ENCODE data around the gene PDZD8. TPM values are rescaled to one million over a fixed set of nuclear protein-coding genes. Genes with fewer than 3 reads are reported as not detected.

PDZD8 gene
- total and polyA plus RNA-seq, 2 donors, result 4.4 to 9.2 TPM

- Histone ChIP-seq H3K27ac (ENCODE audit: low read depth in 1 of 2, low read length in 1 of 2) (no peak overlapping the region), H3K4me3 (ENCODE audit: low read length in 2 of 2) (no peak overlapping the region)
These were observed 38.8 kb upstream of the PDZD8 start for GRCh38 chr10:117413928-117414618.

GRCh38 chr10:117412469-117413010, 37.3 kb upstream of the PDZD8 start:
- Histone ChIP-seq H3K36me3 (ENCODE audit: control insufficient read depth in 2 of 2, insufficient read depth in 2 of 2, low read length in 1 of 2) (no peaks in the 10 kb centered on the region), H3K27ac (ENCODE audit: low read depth in 1 of 2, low read length in 1 of 2) (no peak overlapping the region), H3K4me3 (ENCODE audit: low read length in 2 of 2) (no peak overlapping the region), H3K9me3 (ENCODE audit: control insufficient read depth in 2 of 2, insufficient read depth in 1 of 2, low read length in 1 of 2) (no peaks in the 10 kb centered on the region), H3K27me3 (ENCODE audit: control insufficient read depth in 2 of 2, insufficient read depth in 1 of 2, low read length in 1 of 2) (no peaks in the 10 kb centered on the region), H3K4me1 (ENCODE audit: control insufficient read depth in 2 of 2, insufficient read depth in 2 of 2, low read length in 2 of 2) (no peaks in the 10 kb centered on the region)
- WGBS, result 93% methylated on average over 5 of the region's 5 CpGs
- DNase-seq (ENCODE audit: low read depth in 6 of 9, low spot score in 9 of 9), result no peak

More at GRCh38 chr10:117413928-117414618, 38.8 kb upstream of the PDZD8 start:
- no peaks in the 10 kb centered on the region for H3K27me3 ChIP-seq (ENCODE audit: control insufficient read depth in 2 of 2, insufficient read depth in 1 of 2, low read length in 1 of 2)
- no peaks in the 10 kb centered on the region for H3K9me3 ChIP-seq (ENCODE audit: control insufficient read depth in 2 of 2, insufficient read depth in 1 of 2, low read length in 1 of 2)
- WGBS, result 70% methylated on average over 1 of the region's 1 CpG
- no peaks in the 10 kb centered on the region for H3K4me1 ChIP-seq (ENCODE audit: control insufficient read depth in 2 of 2, insufficient read depth in 2 of 2, low read length in 2 of 2)
- no peaks in the 10 kb centered on the region for H3K36me3 ChIP-seq (ENCODE audit: control insufficient read depth in 2 of 2, insufficient read depth in 2 of 2, low read length in 1 of 2)
- DNase-seq (ENCODE audit: low read depth in 6 of 9, low spot score in 9 of 9), result no peak

GRCh38 chr10:117411479-117412399, 36.5 kb upstream of the PDZD8 start:
- H3K9me3 ChIP-seq (ENCODE audit: control insufficient read depth in 2 of 2, insufficient read depth in 1 of 2, low read length in 1 of 2), result no peaks in the 10 kb centered on the region
- H3K27ac ChIP-seq (ENCODE audit: low read depth in 1 of 2, low read length in 1 of 2), result no peak overlapping the region
- WGBS, result 73% methylated on average over 8 of the region's 8 CpGs
- H3K36me3 ChIP-seq (ENCODE audit: control insufficient read depth in 2 of 2, insufficient read depth in 2 of 2, low read length in 1 of 2), result no peaks in the 10 kb centered on the region
- no peaks in the 10 kb centered on the region for H3K27me3 ChIP-seq (ENCODE audit: control insufficient read depth in 2 of 2, insufficient read depth in 1 of 2, low read length in 1 of 2)
- no peak for DNase-seq (ENCODE audit: low read depth in 6 of 9, low spot score in 9 of 9)
- no peaks in the 10 kb centered on the region for H3K4me1 ChIP-seq (ENCODE audit: control insufficient read depth in 2 of 2, insufficient read depth in 2 of 2, low read length in 2 of 2)
- no peak overlapping the region for H3K4me3 ChIP-seq (ENCODE audit: low read length in 2 of 2)

- Histone ChIP-seq H3K27me3 (ENCODE audit: control insufficient read depth in 2 of 2, insufficient read depth in 1 of 2, low read length in 1 of 2) (no peaks in the 10 kb centered on the region), H3K4me3 (ENCODE audit: low read length in 2 of 2) (no peak overlapping the region), H3K27ac (ENCODE audit: low read depth in 1 of 2, low read length in 1 of 2) (no peak overlapping the region), H3K4me1 (ENCODE audit: control insufficient read depth in 2 of 2, insufficient read depth in 2 of 2, low read length in 2 of 2) (no peaks in the 10 kb centered on the region), H3K36me3 (ENCODE audit: control insufficient read depth in 2 of 2, insufficient read depth in 2 of 2, low read length in 1 of 2) (no peaks in the 10 kb centered on the region), H3K9me3 (ENCODE audit: control insufficient read depth in 2 of 2, insufficient read depth in 1 of 2, low read length in 1 of 2) (no peaks in the 10 kb centered on the region)
- no peak for DNase-seq (ENCODE audit: low read depth in 6 of 9, low spot score in 9 of 9)
- WGBS, result 82% methylated on average over 4 of the region's 4 CpGs
These were observed 35.3 kb upstream of the PDZD8 start for GRCh38 chr10:117410557-117410956.

- no peak overlapping the region for H3K4me3 ChIP-seq (ENCODE audit: low read length in 2 of 2)
These were observed 34.5 kb upstream of the PDZD8 start for GRCh38 chr10:117409549-117410305.

GRCh38 chr10:117408436-117409384, 33.5 kb upstream of the PDZD8 start:
- Histone ChIP-seq H3K36me3 (ENCODE audit: control insufficient read depth in 2 of 2, insufficient read depth in 2 of 2, low read length in 1 of 2) (no peaks in the 10 kb centered on the region), H3K27ac (ENCODE audit: low read depth in 1 of 2, low read length in 1 of 2) (no peak overlapping the region), H3K27me3 (ENCODE audit: control insufficient read depth in 2 of 2, insufficient read depth in 1 of 2, low read length in 1 of 2) (no peaks in the 10 kb centered on the region), H3K4me3 (ENCODE audit: low read length in 2 of 2) (no peak overlapping the region), H3K4me1 (ENCODE audit: control insufficient read depth in 2 of 2, insufficient read depth in 2 of 2, low read length in 2 of 2) (no peaks in the 10 kb centered on the region), H3K9me3 (ENCODE audit: control insufficient read depth in 2 of 2, insufficient read depth in 1 of 2, low read length in 1 of 2) (no peaks in the 10 kb centered on the region)
- no peak for DNase-seq (ENCODE audit: low read depth in 6 of 9, low spot score in 9 of 9)
- WGBS, result 85% methylated on average over 5 of the region's 5 CpGs

More at GRCh38 chr10:117409549-117410305, 34.5 kb upstream of the PDZD8 start:
- Histone ChIP-seq H3K27me3 (ENCODE audit: control insufficient read depth in 2 of 2, insufficient read depth in 1 of 2, low read length in 1 of 2) (no peaks in the 10 kb centered on the region), H3K27ac (ENCODE audit: low read depth in 1 of 2, low read length in 1 of 2) (no peak overlapping the region), H3K4me1 (ENCODE audit: control insufficient read depth in 2 of 2, insufficient read depth in 2 of 2, low read length in 2 of 2) (no peaks in the 10 kb centered on the region), H3K36me3 (ENCODE audit: control insufficient read depth in 2 of 2, insufficient read depth in 2 of 2, low read length in 1 of 2) (no peaks in the 10 kb centered on the region), H3K9me3 (ENCODE audit: control insufficient read depth in 2 of 2, insufficient read depth in 1 of 2, low read length in 1 of 2) (no peaks in the 10 kb centered on the region)
- 86% methylated on average over 5 of the region's 5 CpGs for WGBS
- DNase-seq (ENCODE audit: low read depth in 6 of 9, low spot score in 9 of 9), result no peak

- Histone ChIP-seq H3K4me3 (ENCODE audit: low read length in 2 of 2) (no peak overlapping the region), H3K9me3 (ENCODE audit: control insufficient read depth in 2 of 2, insufficient read depth in 1 of 2, low read length in 1 of 2) (no peaks in the 10 kb centered on the region), H3K4me1 (ENCODE audit: control insufficient read depth in 2 of 2, insufficient read depth in 2 of 2, low read length in 2 of 2) (no peaks in the 10 kb centered on the region), H3K27ac (ENCODE audit: low read depth in 1 of 2, low read length in 1 of 2) (no peak overlapping the region), H3K27me3 (ENCODE audit: control insufficient read depth in 2 of 2, insufficient read depth in 1 of 2, low read length in 1 of 2) (no peaks in the 10 kb centered on the region), H3K36me3 (ENCODE audit: control insufficient read depth in 2 of 2, insufficient read depth in 2 of 2, low read length in 1 of 2) (no peaks in the 10 kb centered on the region)
- WGBS, result 84% methylated on average over 3 of the region's 3 CpGs
- DNase-seq (ENCODE audit: low read depth in 6 of 9, low spot score in 9 of 9), result no peak
These were observed 30.5 kb upstream of the PDZD8 start for GRCh38 chr10:117405730-117406129.

GRCh38 chr10:117400329-117400728, 25.1 kb upstream of the PDZD8 start:
- H3K27ac ChIP-seq (ENCODE audit: low read depth in 1 of 2, low read length in 1 of 2), result no peak overlapping the region
- H3K27me3 ChIP-seq (ENCODE audit: control insufficient read depth in 2 of 2, insufficient read depth in 1 of 2, low read length in 1 of 2), result no peaks in the 10 kb centered on the region
- 97% methylated on average over 3 of the region's 3 CpGs for WGBS
- no peak overlapping the region for H3K4me3 ChIP-seq (ENCODE audit: low read length in 2 of 2)
- H3K36me3 ChIP-seq (ENCODE audit: control insufficient read depth in 2 of 2, insufficient read depth in 2 of 2, low read length in 1 of 2), result no peaks in the 10 kb centered on the region
- no peak for DNase-seq (ENCODE audit: low read depth in 6 of 9, low spot score in 9 of 9)
- H3K9me3 ChIP-seq (ENCODE audit: control insufficient read depth in 2 of 2, insufficient read depth in 1 of 2, low read length in 1 of 2), result no peaks in the 10 kb centered on the region
- no peaks in the 10 kb centered on the region for H3K4me1 ChIP-seq (ENCODE audit: control insufficient read depth in 2 of 2, insufficient read depth in 2 of 2, low read length in 2 of 2)
